Kidney (tissue), 14 donors: ENCODE data around the gene AKAP8. TPM values are rescaled to one million over a fixed set of nuclear protein-coding genes. Genes with fewer than 3 reads are reported as not detected.
A peak's percentile ranks its signal among the peaks of the same experiment; 100 is the strongest.

Experiments used
- DNase-seq, 5 donors: peaks; one replicate each; pipeline ENCODE4 v3.0.0-alpha.2; 2013 to 2020
- FAIRE-seq: peaks from 2 replicates; lab custom pipeline; 2012; peaks lifted over from hg19 to GRCh38; lab: Jason Lieb, UNC
- H3K27ac ChIP-seq, 2 donors: one replicate each; pipeline ENCODE4 v1.7.0; 2013; ENCODE audit warnings: low read depth in 2 of 2, low read length in 2 of 2, inconsistent platforms in 1 of 2
- H3K27me3 ChIP-seq: one replicate; pipeline ENCODE4 v1.7.1; 2013; ENCODE audit warnings: low read length, inconsistent platforms; ENCODE audit not compliant: control insufficient read depth, insufficient read depth
- H3K36me3 ChIP-seq, 3 donors: one replicate each; pipeline versions ENCODE4 v1.7.0 to v1.7.1; 2013; ENCODE audit warnings: low read length in 3 of 3, control low read depth in 1 of 3, inconsistent platforms in 1 of 3; ENCODE audit not compliant: insufficient read depth in 3 of 3, control insufficient read depth in 2 of 3
- H3K4me1 ChIP-seq, 3 donors: one replicate each; pipeline versions ENCODE4 v1.7.0 to v1.7.1; 2013; ENCODE audit warnings: low read length in 3 of 3, inconsistent platforms in 1 of 3, low read depth in 1 of 3; ENCODE audit not compliant: control insufficient read depth in 2 of 3, insufficient read depth in 2 of 3
- H3K4me3 ChIP-seq, 3 donors: one replicate each; pipeline versions ENCODE4 v1.7.0 to v1.8.1; 2013; ENCODE audit warnings: low read length in 3 of 3, control low read depth in 1 of 3, inconsistent platforms in 1 of 3
- H3K9ac ChIP-seq, 3 donors: one replicate each; pipeline versions ENCODE4 v1.7.0 to v1.7.1; 2013; ENCODE audit warnings: low read length in 3 of 3, control low read depth in 1 of 3, inconsistent platforms in 1 of 3
- H3K9me3 ChIP-seq, 3 donors: one replicate each; pipeline versions ENCODE4 v1.7.0 to v1.7.1; 2013; ENCODE audit warnings: low read length in 3 of 3, control low read depth in 1 of 3, inconsistent platforms in 1 of 3; ENCODE audit not compliant: control insufficient read depth in 2 of 3, insufficient read depth in 1 of 3
- CTCF ChIP-seq: IDR thresholded peaks from 3 replicates; pipeline ENCODE4 v1.5.1; 2012; ENCODE audit warnings: mild to moderate bottlenecking, moderate library complexity, borderline replicate concordance; ENCODE audit not compliant: insufficient read depth; ENCODE audit errors: extremely low read depth
- intact Hi-C: fragments of 100-400 bp; cut with DNase I; formaldehyde crosslinking; loops from one replicate; pipeline ENCODE4 v1.11.1; 2022
- polyA plus RNA-seq: library from polyadenylated mRNA; stranded (reverse); fragments of 350-450 nt; fragmentation: Illumina TruSeq; extraction: RNeasy Lipid Tissue Mini Kit (QIAGEN cat#74804); gene quantifications from one replicate; pipeline ENCODE4 v1.2.3, GENCODE V29; 2014; ENCODE audit warnings: low read depth, low replicate concordance; ENCODE audit not compliant: insufficient read depth
- total RNA-seq: library from RNA; stranded (reverse); fragmentation: NEBNext Ultra II Directional; extraction: Animal tissue kit (Norgen Biotek cat#: 25700); gene quantifications from one replicate; pipeline ENCODE4 v1.2.1, GENCODE V29; 2021
- donor health status: control.
- donor health status: control.
- donor health status: control.
- donor health status: control.
- donor health status: control.
- donor health status: DM: yes; HTN: yes; CAD: no.
- donor health status: Normal renal cell carcinoma (clear cell type).

Gene AKAP8
- total and polyA plus RNA-seq, 2 donors from 2014 or later = 11.5 to 60.2 TPM

GRCh38 chr19:15305582-15306334 lies 73.8 kb downstream of the AKAP8 start:
- Histone ChIP-seq H3K4me1 (peaks cover 6 to 33% (median 23%) of the 10 kb centered on the region in 3 donors), H3K9me3 (no peaks in the 10 kb centered on the region), H3K36me3 (peaks cover 0 to 2% (median 0%) of the 10 kb centered on the region in 3 donors), H3K27me3 (no peaks in the 10 kb centered on the region), H3K4me3 (no peak overlapping the region), H3K27ac (no peak overlapping the region), H3K9ac (no peak overlapping the region)
- FAIRE-seq (no peak), DNase-seq (no peak)
- intact Hi-C loops = no loop called here
- no peak for TF ChIP-seq CTCF

- Histone ChIP-seq H3K9ac (no peak overlapping the region), H3K36me3 (peaks cover 0 to 2% (median 0%) of the 10 kb centered on the region in 3 donors), H3K4me1 (peaks cover 12 to 39% (median 18%) of the 10 kb centered on the region in 3 donors), H3K4me3 (peak overlapping the region in 1 of 3 donors; percentile 12), H3K9me3 (no peaks in the 10 kb centered on the region), H3K27me3 (no peaks in the 10 kb centered on the region), H3K27ac (no peak overlapping the region)
- FAIRE-seq = no peak
- no peak for TF ChIP-seq CTCF
- no peak for DNase-seq
- intact Hi-C loops = no loop called here
Measured at GRCh38 chr19:15304140-15304705, 75.4 kb downstream of the AKAP8 start.

Other genes starting within 250 kb of the AKAP8 start
- 92.3 TPM for gene NOTCH3, start 178.8 kb downstream of the AKAP8 start, total RNA-seq
- gene NOTCH3, start 178.8 kb downstream of the AKAP8 start, polyA plus RNA-seq = 15.1 TPM
- 2.0 TPM for gene EPHX3, start 147.3 kb downstream of the AKAP8 start, total RNA-seq
- 3.5 TPM for gene EPHX3, start 147.3 kb downstream of the AKAP8 start, polyA plus RNA-seq
- gene BRD4, start 47.2 kb downstream of the AKAP8 start, total RNA-seq = 107 TPM
- gene BRD4, start 47.2 kb downstream of the AKAP8 start, polyA plus RNA-seq = 14.3 TPM
- 122 TPM for gene AKAP8L, start 39.2 kb upstream of the AKAP8 start, total RNA-seq
- 44.3 TPM for gene AKAP8L, start 39.2 kb upstream of the AKAP8 start, polyA plus RNA-seq
- gene WIZ, start 70.2 kb upstream of the AKAP8 start, total RNA-seq = 37.1 TPM
- 15.4 TPM for gene WIZ, start 70.2 kb upstream of the AKAP8 start, polyA plus RNA-seq
- gene RASAL3, start 84.8 kb upstream of the AKAP8 start, total RNA-seq = 12.1 TPM
- gene RASAL3, start 84.8 kb upstream of the AKAP8 start, polyA plus RNA-seq = 1.5 TPM
- gene PGLYRP2, start 99.7 kb upstream of the AKAP8 start, total RNA-seq = not detected
- not detected for gene PGLYRP2, start 99.7 kb upstream of the AKAP8 start, polyA plus RNA-seq
- gene CYP4F22, start 128.7 kb upstream of the AKAP8 start, total RNA-seq = 0.09 TPM
- not detected for gene CYP4F22, start 128.7 kb upstream of the AKAP8 start, polyA plus RNA-seq
- not detected for gene CYP4F8, start 235.4 kb upstream of the AKAP8 start, total RNA-seq
- gene CYP4F8, start 235.4 kb upstream of the AKAP8 start, polyA plus RNA-seq = not detected